Astrocyte of the hippocampus (primary cell): ENCODE data around the gene MCRS1.
"Not testable (repeated sequence)": the region's sequence is repeated elsewhere in the genome, so short reads cannot be mapped to it uniquely, and the experiment has no call there.

ENCODE experiments used
- DNase-seq: peaks from one replicate; pipeline ENCODE4 v3.0.0; 2011; ENCODE audit warnings: low read depth, low spot score

The MCRS1 gene

DNA sequence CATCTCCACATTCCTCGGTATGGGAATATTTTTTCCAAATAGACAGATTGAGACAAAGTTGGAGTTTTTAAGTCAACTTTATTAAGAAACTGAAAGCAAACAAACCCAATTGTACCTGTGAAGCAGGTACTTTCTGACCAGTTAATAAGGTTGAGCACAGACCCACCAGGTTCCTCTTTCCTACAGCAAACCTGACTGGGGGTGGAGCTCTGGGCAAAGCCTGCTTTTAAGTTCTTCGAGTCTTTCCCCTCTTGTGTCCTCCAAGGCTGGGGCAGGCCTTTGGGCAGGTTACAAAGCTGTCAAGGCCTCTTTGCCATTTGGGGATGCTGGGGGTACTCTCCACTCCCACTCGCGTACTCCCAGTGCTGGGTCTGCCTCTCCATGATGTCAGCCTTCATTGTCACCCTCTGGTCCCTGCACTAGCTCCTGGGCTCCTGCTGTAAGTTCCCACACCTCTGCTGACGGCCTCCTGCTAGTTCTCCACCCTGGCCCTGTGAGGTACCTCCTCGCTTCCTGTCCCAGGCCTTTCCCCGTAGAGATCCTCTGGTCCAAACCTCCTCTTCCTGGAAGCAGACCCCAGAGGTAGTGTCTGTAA is 25.9 kb downstream of the MCRS1 start:
- no peak for DNase-seq

DNA sequence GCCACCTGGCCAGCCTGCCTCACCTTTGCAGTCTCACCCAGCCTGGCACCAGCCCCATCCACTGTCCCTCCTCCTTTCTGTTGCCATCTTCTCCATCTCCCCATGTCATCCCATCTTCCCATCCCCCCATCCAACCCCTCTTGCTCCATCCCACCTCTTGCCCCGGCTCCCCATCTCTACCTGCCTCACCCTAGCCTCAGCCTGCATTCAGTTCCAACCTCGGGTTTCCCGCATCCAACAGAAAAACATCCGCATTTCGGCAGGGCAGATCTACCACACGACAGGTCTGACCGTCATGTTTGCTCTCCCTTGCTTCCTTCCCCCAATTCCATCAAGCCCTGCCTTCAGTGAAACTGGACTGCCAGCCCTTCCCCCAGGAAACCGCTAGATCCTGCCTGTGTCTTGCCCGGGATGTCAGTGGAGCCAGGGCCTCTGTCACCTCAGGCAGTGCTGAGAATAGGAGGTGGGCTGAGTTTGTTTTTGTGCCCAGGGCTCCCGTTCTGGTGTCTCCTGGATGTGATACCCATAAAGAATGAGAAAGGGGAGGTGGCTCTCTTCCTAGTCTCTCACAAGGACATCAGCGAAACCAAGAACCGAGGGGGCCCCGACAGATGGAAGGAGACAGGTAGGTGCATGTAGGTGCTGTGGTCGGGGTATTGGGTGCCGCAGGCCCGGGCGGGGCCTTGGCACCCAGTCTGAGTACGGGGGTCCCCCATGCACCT is 26.6 kb downstream of the MCRS1 start:
- DNase-seq: no peak

DNA sequence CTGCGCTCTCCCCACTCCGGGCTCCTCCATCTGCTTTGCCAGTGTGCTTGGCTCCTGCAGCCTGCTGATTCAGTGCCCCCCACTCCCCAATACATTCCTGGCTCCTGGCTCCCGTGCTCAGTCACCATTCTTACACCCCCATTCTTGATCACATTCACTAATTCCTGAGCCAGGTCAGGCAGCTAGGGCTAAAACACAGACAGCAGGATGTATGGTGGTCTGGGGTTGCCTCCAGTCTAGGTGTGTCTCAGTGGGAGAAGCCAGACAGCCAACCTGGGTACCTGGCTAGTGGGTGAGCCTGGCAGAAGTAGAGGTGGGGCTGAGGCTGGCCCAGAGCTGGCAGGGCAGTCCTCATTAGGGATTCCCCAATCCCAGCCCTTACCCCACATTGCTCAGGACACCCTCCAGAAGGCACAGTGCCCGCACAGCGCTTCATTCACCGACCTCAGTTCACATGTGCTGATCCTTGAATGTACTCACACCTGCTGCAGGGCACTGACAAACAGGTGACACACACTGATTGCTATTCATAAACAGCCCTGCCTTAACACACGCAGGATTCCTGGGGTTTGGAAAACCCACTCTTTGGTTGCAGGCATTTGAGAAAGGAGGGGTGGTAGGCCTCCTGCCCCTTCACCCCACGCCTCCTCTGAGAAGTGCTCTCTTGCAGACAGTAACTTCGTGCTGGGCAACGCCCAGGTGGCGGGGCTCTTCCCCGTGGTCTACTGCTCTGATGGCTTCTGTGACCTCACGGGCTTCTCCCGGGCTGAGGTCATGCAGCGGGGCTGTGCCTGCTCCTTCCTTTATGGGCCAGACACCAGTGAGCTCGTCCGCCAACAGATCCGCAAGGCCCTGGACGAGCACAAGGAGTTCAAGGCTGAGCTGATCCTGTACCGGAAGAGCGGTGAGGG is 27.5 kb downstream of the MCRS1 start:
- DNase-seq: no peak

DNA sequence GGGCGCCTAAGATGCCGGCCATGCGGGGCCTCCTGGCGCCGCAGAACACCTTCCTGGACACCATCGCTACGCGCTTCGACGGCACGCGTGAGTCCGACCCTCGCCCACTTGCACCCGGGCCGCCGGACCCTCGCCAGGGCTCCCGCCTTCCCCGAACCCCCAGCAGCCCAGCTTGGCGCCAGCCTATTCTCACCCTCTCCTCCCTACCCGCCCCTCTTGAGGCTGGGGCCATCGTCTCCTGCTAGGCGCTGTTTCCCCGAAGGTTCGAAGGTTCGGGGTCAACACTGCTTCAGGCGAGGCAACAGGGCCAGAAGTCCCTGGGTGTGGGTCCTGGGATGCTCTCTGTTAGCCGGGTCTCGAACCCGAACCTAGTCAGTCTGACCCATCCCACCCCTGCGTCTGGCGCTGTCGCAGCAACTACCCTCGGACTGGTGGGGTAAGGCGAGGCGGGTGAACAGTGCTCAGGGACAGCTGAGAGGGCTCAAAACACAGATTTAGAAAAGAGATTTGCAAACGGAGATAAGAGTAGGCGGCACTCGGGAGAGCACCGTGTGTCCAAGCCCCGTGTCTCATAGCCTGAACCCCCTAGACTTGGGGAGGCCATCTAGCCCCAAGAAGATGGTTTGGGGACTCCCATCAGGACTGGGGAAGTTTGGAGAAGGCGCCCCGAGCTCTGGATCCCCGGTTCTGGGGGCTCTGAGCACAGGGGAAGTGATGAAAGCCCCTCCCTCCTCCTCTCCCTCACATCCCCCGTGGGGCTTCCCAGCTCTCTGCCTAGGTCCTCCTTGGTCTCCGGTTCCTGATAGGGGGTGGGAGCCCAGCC is 28.3 kb downstream of the MCRS1 start:
- DNase-seq: no peak

DNA sequence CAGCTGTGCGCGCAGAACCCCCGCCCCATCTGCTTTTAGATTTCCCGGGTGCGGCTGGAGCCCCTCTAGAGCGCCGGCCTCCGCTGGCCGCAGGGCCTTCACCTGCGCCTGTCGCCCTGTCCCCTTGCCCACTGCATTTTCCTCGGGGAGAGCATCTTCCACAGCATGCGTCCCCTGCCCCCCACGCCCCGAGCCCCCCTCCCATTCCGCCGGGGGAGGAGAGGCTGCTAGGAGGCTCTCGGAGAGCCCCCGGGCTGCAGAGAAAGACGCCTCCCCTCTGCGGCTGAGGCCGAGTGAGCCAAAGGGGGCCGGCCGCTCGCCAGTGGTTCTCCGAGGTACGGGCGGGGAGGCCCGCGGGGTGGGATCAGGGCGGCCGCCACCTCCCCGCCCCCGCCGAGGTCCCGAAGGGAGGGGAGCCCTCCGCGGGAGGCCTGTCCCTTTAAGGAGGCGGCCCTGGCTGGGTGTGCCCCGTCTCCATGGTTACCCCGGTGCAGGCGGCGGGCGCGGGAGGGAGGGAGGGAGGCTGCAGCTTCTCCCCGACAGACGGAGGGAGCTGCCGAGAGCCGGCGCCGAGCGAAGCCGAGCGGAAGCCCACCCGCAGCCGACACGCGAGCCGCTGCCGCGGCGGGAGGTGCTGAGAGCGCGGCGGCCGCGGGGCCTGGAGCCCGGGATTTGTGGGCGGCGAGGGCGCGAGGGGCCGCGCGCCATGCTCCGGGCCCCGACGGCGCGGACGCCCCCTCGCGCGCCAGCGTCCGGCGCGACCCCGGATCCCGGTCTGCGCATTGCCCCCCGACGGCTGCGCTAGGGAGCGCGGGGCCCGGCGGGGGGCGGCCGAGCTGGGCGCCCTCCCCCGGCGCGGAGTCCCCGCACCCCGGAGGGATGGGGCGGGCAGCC is 29.2 kb downstream of the MCRS1 start, which contains the start of gene KCNH3:
Gene KCNH3, plus strand, starts transcription at position 521 of the 894 bp plus-strand sequence. CDS start 387 bp downstream, outside the sequence.
- DNase-seq: peak; percentile 79

DNA sequence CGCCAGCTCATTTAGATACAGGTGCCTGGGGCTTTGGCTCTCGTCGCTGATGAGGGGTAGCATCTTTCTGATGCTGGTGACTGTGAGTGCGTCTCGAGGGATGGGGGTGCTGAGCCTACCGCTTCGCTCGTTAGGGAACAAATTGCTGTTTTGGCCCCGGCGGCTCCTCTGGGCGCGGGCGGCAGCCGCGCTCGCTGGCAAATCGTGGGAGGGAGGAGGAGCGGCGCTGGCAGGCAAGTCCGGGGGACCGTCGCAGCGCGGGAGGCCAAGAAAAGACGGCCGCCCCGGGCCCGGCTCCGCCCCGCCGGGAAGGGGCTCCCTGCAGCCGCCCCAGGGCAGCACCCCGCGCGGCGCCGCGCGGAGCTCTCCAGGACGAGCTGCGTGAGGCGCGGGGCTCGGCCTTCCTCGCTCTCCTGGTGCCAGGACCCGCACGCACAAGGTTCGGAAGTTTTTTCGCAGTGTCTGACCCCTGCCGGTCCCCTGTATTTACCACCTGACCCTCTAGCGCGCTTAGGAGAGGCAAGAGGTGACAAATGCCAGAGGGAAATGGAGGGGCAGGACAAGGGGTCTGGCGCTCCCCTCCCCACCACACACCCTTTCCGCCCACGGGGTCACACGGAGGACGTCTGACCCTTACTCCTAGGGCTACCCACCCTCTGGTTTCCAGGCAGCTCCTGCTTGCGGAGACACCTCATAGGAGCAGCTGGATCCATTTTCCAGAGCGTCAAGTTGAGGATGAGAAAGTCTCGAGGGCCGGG is 30.0 kb downstream of the MCRS1 start:
- no peak for DNase-seq

DNA sequence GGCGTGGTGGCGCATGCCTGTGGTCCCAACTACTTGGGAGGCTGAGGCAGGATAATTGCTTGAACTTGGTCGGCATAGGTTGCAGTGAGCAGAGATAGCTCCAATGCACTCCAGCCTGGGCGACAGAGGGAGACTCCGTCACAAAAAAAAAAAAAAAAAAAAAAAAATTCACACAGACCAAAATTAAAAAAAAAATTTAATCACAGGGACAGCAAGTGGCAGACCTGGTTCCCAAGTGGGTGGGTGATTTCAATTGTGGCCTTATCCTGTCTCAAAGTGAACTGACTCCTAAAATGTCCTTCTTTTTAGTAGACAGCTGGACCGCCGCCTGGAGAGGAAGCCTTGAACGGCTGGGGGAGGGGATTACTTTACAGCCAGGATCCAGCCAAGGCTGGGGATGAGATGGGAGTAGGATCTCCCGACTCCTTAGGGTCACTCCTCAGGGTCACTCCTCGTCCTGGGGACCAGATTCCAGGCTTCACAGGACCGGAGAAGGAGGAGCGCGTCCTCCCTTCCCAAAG is 30.7 kb downstream of the MCRS1 start:
- DNase-seq: no peak

DNA sequence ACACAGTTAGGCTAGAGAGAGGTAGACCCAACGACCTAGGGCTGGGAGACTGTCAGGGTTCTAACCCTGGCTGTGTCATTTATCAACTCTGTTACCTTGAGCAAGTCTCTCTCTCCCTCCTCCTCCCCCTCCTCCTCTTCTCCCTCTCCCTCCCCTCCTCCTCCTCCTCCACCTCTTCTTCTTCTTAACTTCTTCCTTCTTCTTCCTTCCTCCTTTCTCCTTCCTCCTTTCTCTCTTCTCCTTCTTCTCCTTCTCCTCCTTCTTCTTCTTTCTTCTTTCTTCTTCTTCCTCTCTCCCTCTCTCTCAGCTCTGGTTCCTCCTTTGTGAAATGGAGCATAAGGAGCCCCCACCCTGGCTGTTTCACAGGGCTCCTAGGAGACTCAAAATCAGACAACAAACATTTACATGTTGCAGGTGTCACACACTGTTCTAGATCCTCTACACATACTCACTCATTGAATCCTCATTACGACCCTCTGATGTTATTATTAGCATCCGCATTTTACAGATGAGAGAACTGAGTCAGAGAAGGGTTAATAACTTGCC is 31.3 kb downstream of the MCRS1 start:
- DNase-seq: no peak

DNA sequence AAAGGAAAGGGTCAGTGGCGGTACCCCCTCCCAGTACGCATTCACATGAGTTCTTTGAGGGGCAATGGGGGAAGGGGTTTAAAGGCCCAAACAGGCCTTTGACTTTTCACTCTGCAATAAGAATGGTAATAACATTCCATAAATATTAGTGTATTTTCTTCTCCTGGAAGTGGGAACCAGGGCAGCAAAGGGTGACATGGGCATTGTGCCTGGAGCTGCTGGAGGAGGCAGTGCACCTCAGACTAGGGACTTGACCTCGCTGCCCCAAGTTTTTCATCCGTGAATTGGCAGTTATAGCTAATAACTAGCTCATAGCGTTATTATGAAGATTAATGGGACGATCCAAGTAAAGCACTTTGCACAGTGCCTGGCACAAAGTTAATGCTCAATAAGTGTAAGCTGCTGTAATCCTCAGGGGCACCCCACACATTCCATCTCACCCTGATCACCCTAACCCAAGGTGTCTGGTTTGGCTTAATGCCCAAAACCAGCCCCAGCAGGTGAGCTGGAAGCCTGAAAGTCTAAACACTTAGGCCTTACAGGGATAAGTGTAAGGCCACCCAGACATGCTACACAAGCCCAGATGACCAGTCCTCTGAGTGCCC is 31.9 kb downstream of the MCRS1 start:
- DNase-seq: no peak

DNA sequence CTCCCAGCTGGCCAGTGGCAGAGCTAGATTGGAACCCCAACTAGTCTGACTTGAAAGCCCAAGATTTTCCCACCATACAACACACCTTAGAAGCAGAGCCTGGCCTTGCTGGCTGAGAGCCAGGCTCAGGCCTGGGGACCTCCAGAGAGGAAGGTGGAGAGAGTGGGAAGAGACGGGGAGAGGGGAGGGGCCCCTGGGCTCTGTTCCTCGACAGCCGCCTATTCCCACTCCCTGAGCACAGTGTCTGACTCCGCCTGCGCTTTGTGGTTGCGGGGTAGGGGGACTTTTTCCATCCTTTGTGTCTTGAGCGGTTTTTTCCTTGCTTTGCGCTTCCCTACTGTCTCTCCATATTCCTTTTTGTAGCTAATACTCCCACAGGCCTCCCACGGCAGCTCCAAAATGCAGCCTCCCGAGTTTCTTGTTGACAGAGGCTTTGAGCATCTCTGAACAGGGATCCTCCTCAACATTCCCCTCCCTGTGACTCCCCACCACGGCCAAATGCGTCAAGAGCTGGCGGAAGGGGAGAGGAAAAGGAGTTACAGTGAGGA is 33.1 kb downstream of the MCRS1 start:
- DNase-seq: no peak

DNA sequence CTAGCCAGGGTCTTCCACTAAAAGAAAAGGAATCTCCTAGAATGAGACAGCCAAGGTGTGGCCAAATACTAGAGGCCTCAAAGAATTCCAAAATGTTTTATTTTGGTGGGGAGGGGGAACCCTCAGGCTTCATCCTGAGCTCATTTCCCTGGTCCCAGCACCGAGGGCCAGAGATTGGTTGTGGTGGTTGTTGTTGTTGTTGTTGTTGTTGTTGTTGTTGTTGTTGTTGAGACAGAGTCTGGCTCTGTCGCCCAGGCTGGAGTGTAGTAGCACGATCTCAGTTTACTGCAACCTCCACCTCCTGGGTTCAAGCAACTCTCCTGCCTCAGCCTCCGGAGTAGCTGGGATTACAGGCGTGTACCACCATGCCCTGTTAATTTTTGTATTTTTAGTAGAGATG is 33.8 kb downstream of the MCRS1 start:
- DNase-seq: not testable (repeated sequence)

DNA sequence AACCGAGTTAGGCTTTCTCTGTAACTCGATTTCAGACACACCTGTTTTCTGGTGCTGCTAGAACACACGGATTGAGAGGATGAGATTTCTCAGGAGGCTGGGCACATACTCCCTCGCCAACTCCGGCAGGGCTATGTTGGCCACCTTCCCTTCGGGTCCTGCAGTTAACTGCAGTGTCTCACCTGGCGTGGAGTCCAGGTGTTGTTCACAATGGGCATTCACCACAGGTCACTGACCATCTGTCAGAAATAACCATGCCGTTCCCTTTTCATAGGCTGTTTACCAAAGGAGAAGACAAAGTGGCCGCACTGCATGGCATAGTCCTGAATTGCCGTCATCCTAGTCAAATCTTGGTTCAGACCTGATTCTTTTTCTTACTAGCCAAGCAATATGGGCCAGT is 34.6 kb downstream of the MCRS1 start:
- no peak for DNase-seq

DNA sequence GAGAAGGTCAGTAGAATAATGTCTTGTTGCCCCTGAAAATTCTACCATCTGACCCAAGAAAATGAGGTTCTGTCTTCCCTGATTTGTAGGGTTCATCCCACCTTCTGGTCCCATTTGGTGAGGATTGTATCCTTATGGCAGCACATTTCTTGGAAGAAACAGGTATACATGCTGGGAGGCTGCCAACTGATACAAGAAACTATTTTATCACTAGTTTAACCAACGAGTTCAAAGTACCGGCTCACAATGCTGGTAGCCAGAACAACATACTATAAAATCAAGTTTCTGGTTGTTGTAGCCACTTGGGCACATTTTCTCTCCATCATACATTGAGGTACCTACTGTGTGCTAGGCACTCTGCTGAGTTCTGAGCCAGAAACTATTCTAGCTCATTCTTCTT is 36.2 kb downstream of the MCRS1 start:
- DNase-seq: no peak

DNA sequence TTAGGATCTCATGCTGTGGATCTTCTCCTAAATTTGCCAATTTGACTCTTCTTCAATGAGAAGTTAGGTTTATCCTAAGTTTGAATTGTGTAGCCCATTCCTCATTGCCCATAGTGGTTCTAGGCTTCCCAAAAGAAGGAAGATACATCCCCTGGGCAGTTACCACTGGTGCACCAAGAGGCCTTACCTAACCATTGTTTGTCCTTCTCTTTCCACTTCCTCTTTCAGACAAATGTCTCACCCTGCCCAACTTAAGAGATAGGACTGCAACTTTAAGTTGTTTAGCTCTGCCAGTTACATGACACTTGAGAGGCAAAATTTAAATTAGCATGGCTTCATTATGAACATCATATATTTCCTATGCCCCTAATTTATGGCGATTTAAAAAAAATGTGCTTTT is 38.5 kb downstream of the MCRS1 start:
- DNase-seq: no peak

DNA sequence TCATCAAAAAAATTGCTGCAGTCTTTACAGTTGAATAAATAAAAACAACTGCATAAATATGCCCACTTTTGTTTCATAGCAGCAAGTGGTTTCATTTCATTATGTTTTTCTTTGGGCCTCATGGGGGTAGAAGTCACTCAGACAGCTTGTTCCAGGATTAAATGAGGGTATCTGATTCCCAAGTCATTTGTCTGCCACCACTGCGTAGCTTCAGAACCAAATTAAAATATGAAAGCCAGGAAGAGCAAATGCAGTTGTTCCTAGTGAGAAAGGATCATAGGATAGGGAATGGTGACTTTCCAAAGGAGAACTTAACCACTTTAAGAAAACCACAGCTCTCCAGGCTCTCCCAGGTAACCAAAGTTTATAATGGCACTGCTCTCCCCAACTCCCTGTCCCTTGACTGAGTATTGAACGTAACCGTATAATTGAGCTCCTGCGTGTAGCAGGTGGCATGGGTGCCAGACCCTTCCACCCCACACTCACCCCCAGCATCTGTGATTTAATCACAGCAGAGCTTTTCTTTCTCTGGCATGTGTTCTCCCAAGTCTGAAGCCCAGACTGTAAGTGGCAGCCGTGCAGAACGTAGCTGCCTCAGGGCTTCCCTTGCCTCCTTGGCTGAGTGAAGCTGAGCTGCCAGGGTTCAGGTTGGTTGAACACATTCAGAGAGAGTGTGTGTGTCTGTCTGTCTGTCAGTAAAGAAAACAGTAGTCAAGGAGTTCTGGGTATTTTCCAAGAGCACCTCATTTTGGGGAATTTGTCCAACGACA is 40.4 kb downstream of the MCRS1 start:
- no peak for DNase-seq

DNA sequence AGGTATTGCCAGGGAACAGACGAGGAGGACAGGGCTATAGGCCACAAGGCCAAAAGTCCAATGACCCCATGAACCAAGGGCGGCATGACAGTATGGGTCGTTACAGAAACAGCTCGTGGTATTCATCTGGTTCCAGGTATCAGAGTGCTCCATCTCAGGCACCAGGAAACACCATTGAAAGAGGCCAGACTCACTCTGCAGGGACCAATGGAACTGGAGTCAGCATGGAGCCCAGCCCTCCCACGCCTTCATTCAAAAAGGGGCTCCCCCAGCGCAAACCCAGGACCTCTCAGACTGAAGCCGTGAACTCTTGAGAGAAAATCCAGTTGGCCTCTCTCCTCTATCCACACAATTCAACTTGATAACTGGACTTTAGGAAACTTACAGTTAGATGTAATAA is 42.0 kb downstream of the MCRS1 start:
- DNase-seq: no peak

DNA sequence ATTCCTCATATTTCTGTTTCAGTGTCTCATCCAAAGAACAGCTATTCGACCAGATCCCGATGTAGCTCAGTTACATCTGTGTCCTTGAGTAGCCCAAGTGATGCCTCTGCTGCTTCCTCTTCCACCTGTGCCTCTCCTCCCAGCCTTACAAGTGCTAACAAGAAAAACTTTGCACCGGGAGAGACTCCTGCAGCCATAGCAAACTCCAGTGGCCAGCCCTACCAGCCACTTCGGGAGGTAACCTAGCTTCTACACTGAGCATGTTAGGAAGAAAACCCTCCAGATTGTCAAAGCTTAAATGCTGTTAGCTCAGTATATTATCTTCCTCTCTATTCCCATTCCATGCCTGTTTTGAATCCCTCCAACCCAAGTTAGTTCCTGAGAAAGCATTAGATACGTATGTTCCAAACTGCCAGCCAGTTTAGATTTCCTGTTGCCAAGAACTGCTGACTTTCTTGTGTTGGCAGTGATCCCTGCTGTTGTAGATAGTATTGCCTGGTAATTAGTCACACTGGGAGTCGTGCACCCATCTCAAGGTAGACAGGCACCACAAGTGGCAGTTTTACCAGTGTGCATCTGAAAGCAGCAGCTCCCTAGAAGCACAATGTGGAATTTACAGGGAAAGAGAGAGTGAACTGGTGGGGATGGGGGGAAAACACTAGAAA is 43.1 kb downstream of the MCRS1 start:
- DNase-seq: peak; percentile 65
